HepG2 (cell line): ENCODE data around the gene CLASP2. TPM values are rescaled to one million over a fixed set of nuclear protein-coding genes. Genes with fewer than 3 reads are reported as not detected.

Experiments used
- ATAC-seq: fragments of 200-7000 bp; cut with Tn5 transposase; 3 replicates; pipeline ENCODE4 v1.9.1; 2020; ENCODE audit warnings: mild to moderate bottlenecking, moderate library complexity
- BruUV-seq: library from RNA; stranded (reverse); fragments of 400-500 nt; replicated peaks from 2 replicates; lab custom pipeline; 2021; lab: Mats Ljungman, UMichigan
- CTCF ChIA-PET: fragments of 300-600 bp; formaldehyde crosslinking; extraction: SDS; loops from one replicate; lab custom pipeline; 2021; ENCODE audit warnings: low total read pairs, inconsistent platforms, low intra/inter-chr PET ratio; lab: Yijun Ruan, JAX
- POLR2A ChIA-PET: fragments of 350-600 bp; sonication (Branson Sonifier 250); formaldehyde crosslinking; loops from one replicate; lab custom pipeline; 2020; ENCODE audit warnings: antibody characterized with exemption, inconsistent platforms; lab: Yijun Ruan, JAX
- DNase-seq: peaks from one replicate; pipeline ENCODE4 v3.0.0-alpha.2; 2015; ENCODE audit warnings: low spot score
- FAIRE-seq: peaks from 3 replicates; lab custom pipeline; 2011; peaks lifted over from hg19 to GRCh38; lab: Jason Lieb, UNC
- H2AFZ ChIP-seq: one replicate; pipeline ENCODE4 v1.6.1; 2011; ENCODE audit warnings: low read length, inconsistent platforms
- H3K27ac ChIP-seq: fragments of 300-600 bp; 3 replicates; pipeline ENCODE4 v1.8.0; 2011; ENCODE audit warnings: mixed run types, mild to moderate bottlenecking, mixed read lengths, low read length, inconsistent platforms; ENCODE audit not compliant: insufficient read depth; ENCODE audit errors: extremely low read length
- H3K27me3 ChIP-seq, 2 experiments: fragments of 200-600 bp in 1 of 2; 2 replicates in 1 of 2; 3 replicates in 1 of 2; pipeline versions ENCODE4 v1.6.0 to v1.8.0; 2011; ENCODE audit warnings: low read length in 2 of 2, mild to moderate bottlenecking in 2 of 2, moderate library complexity in 2 of 2, inconsistent platforms in 1 of 2; ENCODE audit not compliant: insufficient read depth in 2 of 2, control insufficient read depth in 1 of 2
- H3K36me3 ChIP-seq, 2 experiments: fragments of 200-600 bp in 1 of 2; replicated peaks in 1 of 2; 2 replicates in 1 of 2; 3 replicates in 1 of 2; pipeline versions ENCODE4 v1.5.1 to v1.8.0; 2011; ENCODE audit warnings: low read length in 2 of 2, inconsistent platforms in 1 of 2; ENCODE audit not compliant: insufficient read depth in 2 of 2, control insufficient read depth in 1 of 2
- H3K4me1 ChIP-seq: 2 replicates; pipeline ENCODE4 v1.5.1; 2012; ENCODE audit warnings: low read length, inconsistent platforms; ENCODE audit not compliant: insufficient read depth
- H3K4me2 ChIP-seq: 2 replicates; pipeline ENCODE4 v1.6.0; 2011; ENCODE audit warnings: low read depth, low read length, inconsistent platforms
- H3K4me3 ChIP-seq, 3 experiments: fragments of 200-600 bp in 1 of 3; sonication (generic), shearing (Covaris generic) in 1 of 3; replicated peaks in 1 of 3; 2 replicates each; pipeline ENCODE4 v1.5.1; 2011 to 2016; ENCODE audit warnings: low read length in 3 of 3, inconsistent platforms in 2 of 3, low read depth in 2 of 3, mild to moderate bottlenecking in 2 of 3, control low read depth in 1 of 3, mixed read lengths in 1 of 3; ENCODE audit not compliant: insufficient read depth in 1 of 3
- H3K79me2 ChIP-seq: one replicate; pipeline ENCODE4 v1.6.1; 2011; ENCODE audit warnings: low read length, inconsistent platforms; ENCODE audit not compliant: insufficient read depth
- H3K9ac ChIP-seq: 2 replicates; pipeline ENCODE4 v1.6.0; 2011; ENCODE audit warnings: mild to moderate bottlenecking, low read depth, low read length, inconsistent platforms; ENCODE audit not compliant: insufficient read depth
- H3K9me3 ChIP-seq: 2 replicates; pipeline ENCODE4 v1.5.1; 2012; ENCODE audit warnings: mild to moderate bottlenecking, low read length
- H4K20me1 ChIP-seq: 2 replicates; pipeline ENCODE4 v1.6.0; 2011; ENCODE audit warnings: inconsistent platforms, mild to moderate bottlenecking, low read length, moderate library complexity; ENCODE audit not compliant: insufficient read depth
- ASH2L ChIP-seq: fragments of 300-600, 200-600 bp; sonication (generic); IDR thresholded peaks from 2 replicates; pipeline ENCODE4 v1.7.0; 2017; ENCODE audit warnings: low read depth, mild to moderate bottlenecking, moderate library complexity, mixed read lengths, low read length; ENCODE audit not compliant: insufficient read length
- ATF3 ChIP-seq: sonication (generic); formaldehyde crosslinking; IDR thresholded peaks from 2 replicates; pipeline ENCODE4 v1.4.0; 2020; ENCODE audit warnings: missing genetic modification reagents
- CENPBD1 ChIP-seq: sonication (generic); formaldehyde crosslinking; IDR thresholded peaks from 2 replicates; pipeline ENCODE4 v1.8.0; 2022; ENCODE audit warnings: missing genetic modification reagents, low read depth, mild to moderate bottlenecking, borderline replicate concordance
- GZF1 ChIP-seq: sonication (generic); formaldehyde crosslinking; IDR thresholded peaks from 2 replicates; pipeline ENCODE4 v1.5.1; 2020; ENCODE audit warnings: mild to moderate bottlenecking, missing genetic modification reagents
- JUND ChIP-seq: sonication (generic); formaldehyde crosslinking; IDR thresholded peaks from 2 replicates; pipeline ENCODE4 v1.8.0; 2022; ENCODE audit warnings: mild to moderate bottlenecking, missing genetic modification reagents
- KAT2B ChIP-seq: fragments of 150-350 bp; IDR thresholded peaks from 2 replicates; pipeline ENCODE4 v1.6.1; 2014; ENCODE audit warnings: low read depth, low read length, borderline replicate concordance
- MED8 ChIP-seq: sonication (generic); formaldehyde crosslinking; IDR thresholded peaks from 2 replicates; pipeline ENCODE4 v1.8.1; 2023; ENCODE audit warnings: mild to moderate bottlenecking, missing genetic modification reagents; ENCODE audit not compliant: insufficient replicate concordance
- MIER3 ChIP-seq: IDR thresholded peaks from 2 replicates; pipeline ENCODE4 v1.6.1; 2016; ENCODE audit warnings: missing compliant biosample characterization, borderline replicate concordance
- MZF1 ChIP-seq: sonication (generic); formaldehyde crosslinking; IDR thresholded peaks from 2 replicates; pipeline ENCODE4 v1.8.1; 2023; ENCODE audit warnings: mild to moderate bottlenecking, missing genetic modification reagents, borderline replicate concordance
- NRL ChIP-seq: sonication (generic); formaldehyde crosslinking; IDR thresholded peaks from 2 replicates; pipeline ENCODE4 v1.5.0; 2020; ENCODE audit warnings: missing genetic modification reagents, mild to moderate bottlenecking, moderate library complexity, borderline replicate concordance
- ONECUT2 ChIP-seq: sonication (generic); formaldehyde crosslinking; IDR thresholded peaks from 2 replicates; pipeline ENCODE4 v1.4.0; 2020; ENCODE audit warnings: missing genetic modification reagents
- RBAK ChIP-seq: sonication (generic); formaldehyde crosslinking; IDR thresholded peaks from 2 replicates; pipeline ENCODE4 v1.5.1; 2020; ENCODE audit warnings: mild to moderate bottlenecking, missing genetic modification reagents
- RBM22 ChIP-seq: fragments of 200-400 bp; formaldehyde crosslinking; optimal IDR thresholded peaks from 2 replicates; pipeline ENCODE3; 2017; ENCODE audit warnings: mild to moderate bottlenecking, low read length, moderate library complexity
- SP4 ChIP-seq: sonication (generic); formaldehyde crosslinking; IDR thresholded peaks from 2 replicates; pipeline ENCODE4 v1.8.1; 2023; ENCODE audit warnings: mild to moderate bottlenecking, missing genetic modification reagents
- SRSF4 ChIP-seq: fragments of 200-400 bp; formaldehyde crosslinking; IDR thresholded peaks from one replicate; pipeline ENCODE4 v1.6.1; 2018; ENCODE audit warnings: mild to moderate bottlenecking, low read depth, low read length, moderate library complexity; ENCODE audit not compliant: poor library complexity, severe bottlenecking
- YY1 ChIP-seq: IDR thresholded peaks from 2 replicates; pipeline ENCODE4 v1.6.1; 2011; ENCODE audit warnings: low read length, low read depth, moderate library complexity, mild to moderate bottlenecking; ENCODE audit not compliant: insufficient read depth, insufficient replicate concordance
- ZNF17 ChIP-seq: sonication (generic); formaldehyde crosslinking; IDR thresholded peaks from 2 replicates; pipeline ENCODE4 v1.5.0; 2020; ENCODE audit warnings: mild to moderate bottlenecking, missing genetic modification reagents
- ZNF652 ChIP-seq: IDR thresholded peaks from 2 replicates; pipeline ENCODE4 v1.6.1; 2016; ENCODE audit warnings: low read depth, borderline replicate concordance
- ZNF7 ChIP-seq: IDR thresholded peaks from 2 replicates; pipeline ENCODE4 v1.6.1; 2016; ENCODE audit warnings: missing biosample characterization, missing genetic modification reagents
- ZNF780A ChIP-seq: sonication (generic); formaldehyde crosslinking; IDR thresholded peaks from 2 replicates; pipeline ENCODE4 v1.8.0; 2022; ENCODE audit warnings: mild to moderate bottlenecking, missing genetic modification reagents, moderate library complexity
- WGBS: methylation state at CpG from one replicate; pipeline ENCODE4 v1.1.6; 2017; ENCODE audit warnings: low lambda C conversion rate; 5-methylcytosine and 5-hydroxymethylcytosine counted together
- in situ Hi-C: cut with HindIII; loops from 2 replicates; pipeline ENCODE4 v1.10.0; 2017; ENCODE audit warnings: low pct_unique_long_range_greater_than_20kb; ENCODE audit not compliant: extremely low pct_ligation_motif_present
- intact Hi-C: fragments of 100-400 bp; cut with micrococcal nuclease; formaldehyde crosslinking; loops from one replicate; pipeline ENCODE4 v1.10.0; 2022; ENCODE audit not compliant: unreplicated experiment
- polyA plus RNA-seq, 8 experiments: library from polyadenylated mRNA; depleted of rRNA in 3 of 8; stranded (reverse) in 7 of 8; unstranded in 1 of 8; fragments of >200 nt; fragmentation: Illumina TruSeq in 4 of 8; extraction: Trizol in 4 of 8; gene quantifications; 2 replicates each; pipeline versions ENCODE4 v1.2.1 to v1.2.3, GENCODE V29; 2011 to 2016; ENCODE audit warnings: low read depth in 4 of 8, missing spikeins in 1 of 8, mixed read lengths in 1 of 8; ENCODE audit not compliant: insufficient read depth in 1 of 8
- total RNA-seq, 5 experiments: library from RNA; depleted of rRNA; stranded (reverse); fragments of >200 nt; fragmentation: Illumina TruSeq; extraction: Trizol; gene quantifications; 2 replicates each; pipeline ENCODE4 v1.2.3, GENCODE V29; 2016; ENCODE audit warnings: low read depth in 1 of 5

CLASP2 gene
- total and polyA plus RNA-seq, 2 of the 13 experiments (the other 11 are each of a cell fraction or from before 2014, with no cell fraction given), result 15.7 to 34.8 TPM

- POLR2A ChIA-PET, result no interaction called here
- Histone ChIP-seq H2AFZ (no peak overlapping the region), H4K20me1 (no peaks in the 10 kb centered on the region), H3K27me3 (no peaks in the 10 kb centered on the region; a peak in 1 of 5 replicates), H3K79me2 (no peaks in the 10 kb centered on the region), H3K9me3 (no peaks in the 10 kb centered on the region), H3K27ac (no peak overlapping the region), H3K9ac (no peak overlapping the region), H3K36me3 (no peaks in the 10 kb centered on the region), H3K4me3 (no peak overlapping the region), H3K4me1 (0 out of 2 replicates have a peak, but pooled peaks cover 8% of the 10 kb centered on the region), H3K4me2 (no peak overlapping the region)
- FAIRE-seq (no peak), DNase-seq (no peak), ATAC-seq (no peak)
- in situ Hi-C loops (no loop called here), intact Hi-C loops (no loop called here)
- CTCF ChIA-PET, result no interaction called here
- no TSS peak for BruUV-seq
- WGBS, result 6% methylated on average over 2 of the region's 2 CpGs
- TF ChIP-seq ZNF780A (no peak), MZF1 (CRISPR knock-in tag) (no peak), ZNF652 (CRISPR knock-in tag) (no peak), ATF3 (no peak), SRSF4 (no peak)
Observed at GRCh38 chr3:33722626-33723370, 4.7 kb upstream of the CLASP2 start.

GRCh38 chr3:33722191-33722590, 4.1 kb upstream of the CLASP2 start:
- FAIRE-seq (no peak), ATAC-seq (no peak), DNase-seq (no peak)
- intact Hi-C loops (no loop called here), in situ Hi-C loops (no loop called here)
- peaks cover under 1% of the 10 kb centered on the region for H3K79me2 ChIP-seq
- H3K4me1 ChIP-seq, result 0 out of 2 replicates have a peak, but pooled peaks cover 8% of the 10 kb centered on the region
- H3K36me3 ChIP-seq, result no peaks in the 10 kb centered on the region
- H3K27ac ChIP-seq, result no peak overlapping the region
- WGBS, result 0% methylated on average over 1 of the region's 1 CpG
- TF ChIP-seq RBAK (CRISPR knock-in tag) (no peak), MIER3 (no peak), JUND (CRISPR knock-in tag) (no peak), RBM22 (no peak), SP4 (CRISPR knock-in tag) (no peak), ONECUT2 (CRISPR knock-in tag) (no peak), ZNF7 (CRISPR knock-in tag) (no peak), KAT2B (no peak), NRL (CRISPR knock-in tag) (no peak), MED8 (CRISPR knock-in tag) (no peak), ZNF17 (no peak), ASH2L (no peak), CENPBD1 (no peak), YY1 (no peak), GZF1 (CRISPR knock-in tag) (no peak)
- BruUV-seq, result no TSS peak
- CTCF ChIA-PET, result no interaction called here
- H3K4me2 ChIP-seq, result no peak overlapping the region
- H2AFZ ChIP-seq, result no peak overlapping the region
- POLR2A ChIA-PET, result no interaction called here
- no peaks in the 10 kb centered on the region for H3K9me3 ChIP-seq
- H4K20me1 ChIP-seq, result no peaks in the 10 kb centered on the region
- no peaks in the 10 kb centered on the region; a peak in 1 of 5 replicates for H3K27me3 ChIP-seq
- H3K9ac ChIP-seq, result no peak overlapping the region
- H3K4me3 ChIP-seq, result no peak overlapping the region
